Hepatocyte (in vitro differentiated cells): ENCODE results near the gene TBR1. TPM values are rescaled to one million over a fixed set of nuclear protein-coding genes. Genes with fewer than 3 reads are reported as not detected.

Experiments used
- DNase-seq: peaks from one replicate; pipeline ENCODE4 v3.0.0-alpha.2; 2016; ENCODE audit warnings: low spot score
- H2AFZ ChIP-seq: fragments of 200-600 bp; sonication (generic); 2 replicates; pipeline ENCODE4 v1.6.0; 2016; ENCODE audit warnings: antibody characterized with exemption, mild to moderate bottlenecking
- H3K27ac ChIP-seq: fragments of 200-600 bp; sonication (generic); 2 replicates; pipeline ENCODE4 v1.5.1; 2016; ENCODE audit warnings: mild to moderate bottlenecking
- H3K27me3 ChIP-seq: fragments of 200-600 bp; sonication (generic); 2 replicates; pipeline ENCODE4 v1.6.1; 2016
- H3K36me3 ChIP-seq: fragments of 200-600 bp; sonication (generic); replicated peaks from 2 replicates; pipeline ENCODE4 v1.5.1; 2016; ENCODE audit warnings: low read depth; ENCODE audit not compliant: insufficient read depth
- H3K4me1 ChIP-seq: fragments of 200-600 bp; sonication (generic); 2 replicates; pipeline ENCODE4 v1.5.1; 2016; ENCODE audit warnings: mild to moderate bottlenecking, moderate library complexity; ENCODE audit not compliant: insufficient read depth
- H3K4me2 ChIP-seq: fragments of 200-600 bp; sonication (generic); 2 replicates; pipeline ENCODE4 v1.6.0; 2016
- H3K4me3 ChIP-seq: fragments of 200-600 bp; sonication (generic); 2 replicates; pipeline ENCODE4 v1.5.1; 2016; ENCODE audit warnings: mild to moderate bottlenecking
- H3K79me2 ChIP-seq: fragments of 200-600 bp; sonication (generic); 2 replicates; pipeline ENCODE4 v1.6.0; 2017; ENCODE audit warnings: mild to moderate bottlenecking
- H3K9me2 ChIP-seq: fragments of 200-600 bp; sonication (generic); replicated peaks from 2 replicates; pipeline ENCODE4 v1.6.0; 2017; ENCODE audit warnings: mild to moderate bottlenecking; ENCODE audit not compliant: insufficient read depth
- H3K9me3 ChIP-seq: fragments of 200-600 bp; sonication (generic); 2 replicates; pipeline ENCODE4 v1.5.1; 2016; ENCODE audit warnings: low read depth, mild to moderate bottlenecking
- H4K20me1 ChIP-seq: fragments of 200-600 bp; sonication (generic); 2 replicates; pipeline ENCODE4 v1.6.0; 2016; ENCODE audit warnings: mild to moderate bottlenecking; ENCODE audit not compliant: insufficient read depth, poor library complexity, severe bottlenecking
- CTCF ChIP-seq: fragments of 200-600 bp; sonication (generic); IDR thresholded peaks from 2 replicates; pipeline ENCODE4 v1.5.1; 2016; ENCODE audit warnings: antibody characterized with exemption, mild to moderate bottlenecking; ENCODE audit not compliant: poor library complexity
- EZH2 ChIP-seq: fragments of 200-600 bp; sonication (generic); IDR thresholded peaks from 2 replicates; pipeline ENCODE4 v1.6.1; 2016; ENCODE audit warnings: antibody characterized with exemption, mild to moderate bottlenecking, borderline replicate concordance
- EZH2phosphoT487 ChIP-seq: fragments of 200-600 bp; sonication (generic); IDR thresholded peaks from one replicate; pipeline ENCODE4 v1.6.1; 2018; ENCODE audit warnings: antibody characterized with exemption, mild to moderate bottlenecking, low read depth, moderate library complexity; ENCODE audit not compliant: unreplicated experiment, severe bottlenecking
- WGBS: methylation state at CpG from one replicate; pipeline ENCODE4 v1.1.6; 2016; ENCODE audit warnings: low lambda C conversion rate; ENCODE audit errors: missing lambda C conversion rate; 5-methylcytosine and 5-hydroxymethylcytosine counted together
- polyA plus RNA-seq: library from polyadenylated mRNA; unstranded; fragments of >200 nt; fragmentation: Nextera tagmentation; extraction: Ambion mirVana; gene quantifications from 2 replicates; pipeline ENCODE4 v1.2.1, GENCODE V29; 2016
- total RNA-seq: library from RNA; depleted of rRNA; stranded (reverse); fragments of >200 nt; gene quantifications from 2 replicates; pipeline ENCODE4 v1.2.3, GENCODE V29; 2014

The TBR1 gene
- total and polyA plus RNA-seq, 2 experiments from 2014 or later, result not detected

- TF ChIP-seq EZH2, result no peak
- TF ChIP-seq EZH2phosphoT487, result no peak
- no peak for TF ChIP-seq CTCF
- H2AFZ ChIP-seq, result no peak overlapping the region
- no peaks in the 10 kb centered on the region for H3K4me1 ChIP-seq
- no peaks in the 10 kb centered on the region for H3K36me3 ChIP-seq
- H3K4me3 ChIP-seq, result no peak overlapping the region
- H3K79me2 ChIP-seq, result no peaks in the 10 kb centered on the region
- H3K9me2 ChIP-seq, result no peaks in the 10 kb centered on the region
- no peak overlapping the region for H3K4me2 ChIP-seq
- H3K27ac ChIP-seq, result no peak overlapping the region
- no peak for DNase-seq
- H4K20me1 ChIP-seq, result no peaks in the 10 kb centered on the region
- WGBS, result 97% methylated on average over 2 of the region's 2 CpGs
- no peaks in the 10 kb centered on the region for H3K27me3 ChIP-seq
- no peaks in the 10 kb centered on the region for H3K9me3 ChIP-seq
Measured at GRCh38 chr2:161400076-161400475, 16.0 kb upstream of the TBR1 start.

GRCh38 chr2:161402297-161402696 lies 13.8 kb upstream of the TBR1 start:
- no peaks in the 10 kb centered on the region for H3K79me2 ChIP-seq
- no peak for TF ChIP-seq EZH2
- no peak for TF ChIP-seq EZH2phosphoT487
- TF ChIP-seq CTCF, result no peak
- WGBS, result 96% methylated on average over 4 of the region's 4 CpGs
- no peaks in the 10 kb centered on the region for H3K9me3 ChIP-seq
- no peaks in the 10 kb centered on the region for H3K36me3 ChIP-seq
- no peak overlapping the region for H3K4me2 ChIP-seq
- H3K4me3 ChIP-seq, result no peak overlapping the region
- no peaks in the 10 kb centered on the region for H3K9me2 ChIP-seq
- DNase-seq, result no peak
- no peaks in the 10 kb centered on the region for H3K27me3 ChIP-seq
- no peak overlapping the region for H3K27ac ChIP-seq
- H2AFZ ChIP-seq, result no peak overlapping the region
- no peaks in the 10 kb centered on the region for H4K20me1 ChIP-seq
- no peaks in the 10 kb centered on the region for H3K4me1 ChIP-seq

GRCh38 chr2:161406316-161406715 lies 9.8 kb upstream of the TBR1 start:
- 58% methylated on average over 5 of the region's 5 CpGs for WGBS
- no peak overlapping the region for H3K4me2 ChIP-seq

More at GRCh38 chr2:161406316-161406715, 9.8 kb upstream of the TBR1 start:
- Histone ChIP-seq H3K27ac (no peak overlapping the region), H3K4me3 (no peak overlapping the region), H3K9me2 (no peaks in the 10 kb centered on the region), H3K79me2 (no peaks in the 10 kb centered on the region), H3K9me3 (no peaks in the 10 kb centered on the region), H3K36me3 (no peaks in the 10 kb centered on the region), H3K27me3 (no peaks in the 10 kb centered on the region), H3K4me1 (no peaks in the 10 kb centered on the region), H2AFZ (no peak overlapping the region), H4K20me1 (no peaks in the 10 kb centered on the region)
- TF ChIP-seq EZH2 (no peak), EZH2phosphoT487 (no peak), CTCF (no peak)
- no peak for DNase-seq
